NCI-H1694 (cell line): Measurements from ENCODE around the gene ANO6.

Experiments used
- DNase-seq: peaks from one replicate; lab custom pipeline; 2025; lab: John Stamatoyannopoulos, UW

Gene ANO6

GRCh38 chr12:45458854-45459807 lies 243.2 kb downstream of the ANO6 start:
- no peak for DNase-seq

DNA sequence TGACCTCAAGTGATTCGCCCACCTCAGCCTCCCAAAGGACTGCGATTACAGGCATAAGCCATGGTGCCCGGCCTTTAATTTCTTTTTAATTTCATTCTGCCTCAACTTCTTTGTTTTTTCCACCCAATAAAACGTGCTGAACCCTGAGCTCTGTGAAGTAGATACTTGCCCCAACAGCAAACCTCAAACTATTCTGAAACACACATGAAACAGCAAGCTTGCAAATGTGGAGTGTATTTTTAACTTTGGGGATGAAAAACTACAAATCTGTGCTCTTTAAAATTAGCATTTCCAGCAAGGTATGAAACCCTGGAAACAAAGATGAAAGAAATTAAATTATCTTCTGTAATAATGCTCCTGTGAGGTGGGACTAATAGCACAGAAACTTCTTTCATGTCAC lies 246.6 kb downstream of the ANO6 start:
- no peak for DNase-seq

- no peak for DNase-seq
These were observed 248.8 kb downstream of the ANO6 start for GRCh38 chr12:45464699-45465098.

DNA sequence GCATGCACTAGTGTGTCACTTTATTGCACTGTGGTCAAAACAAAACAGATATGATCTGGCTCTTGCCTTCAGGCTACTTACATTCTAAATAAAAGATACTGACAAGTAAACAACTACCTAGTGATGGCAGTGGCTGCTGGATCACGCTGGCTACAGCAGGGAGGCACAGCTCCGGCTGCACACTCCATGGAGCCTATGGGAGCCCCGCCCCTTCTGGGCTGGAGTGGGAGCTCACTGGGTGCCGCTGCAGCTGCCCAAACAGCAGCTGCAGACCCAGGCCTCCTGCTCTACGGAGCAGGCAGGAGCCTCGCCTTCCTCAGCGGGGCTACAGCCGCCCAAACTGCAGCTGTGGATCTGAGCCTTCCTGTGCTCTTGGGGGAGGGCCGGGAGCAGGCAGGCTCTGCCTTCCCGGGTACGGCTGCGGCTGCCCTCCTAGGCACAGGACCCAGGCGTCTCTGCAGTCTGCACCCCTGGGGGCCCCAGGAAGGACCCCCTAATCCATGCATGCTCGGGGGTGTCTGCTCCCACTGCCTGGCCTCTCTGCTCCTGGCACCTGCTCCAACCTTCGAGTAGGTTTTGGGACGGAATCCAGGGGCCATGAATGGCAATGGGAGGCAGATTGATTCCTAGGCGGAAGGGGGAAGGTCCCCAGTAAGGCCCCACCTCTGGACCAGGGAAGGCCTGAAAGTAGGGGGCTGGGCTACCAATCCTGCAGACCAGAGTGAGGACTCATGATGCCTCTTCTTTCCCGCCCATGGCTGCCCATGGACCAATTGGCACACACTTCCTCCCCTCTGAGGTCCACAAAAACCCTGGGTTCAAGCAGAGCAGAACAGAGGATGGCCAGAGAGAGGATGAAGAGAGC lies 253.1 kb downstream of the ANO6 start:
- DNase-seq, result no peak

GRCh38 chr12:45469902-45470301 lies 254.0 kb downstream of the ANO6 start:
- no peak for DNase-seq

DNA sequence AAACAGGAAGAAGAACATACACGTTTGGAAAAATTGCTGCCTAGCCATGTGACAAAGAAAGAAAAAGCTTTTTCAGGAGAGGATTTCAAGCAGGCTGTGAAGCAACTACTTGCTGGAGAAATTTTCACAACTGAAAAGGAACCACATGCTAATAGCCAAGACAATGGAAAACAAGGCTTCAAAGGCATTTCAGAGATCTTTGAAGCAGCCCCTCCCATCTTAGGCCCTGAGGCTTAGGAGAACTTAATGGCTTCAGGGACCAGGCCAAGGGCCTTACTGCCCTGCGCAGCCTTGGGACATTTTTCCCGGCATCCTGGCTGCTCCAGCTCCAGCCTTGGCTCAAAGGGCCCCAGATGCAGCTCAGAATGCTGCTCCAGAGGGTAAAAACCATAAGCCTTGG lies 257.7 kb downstream of the ANO6 start:
- no peak for DNase-seq

DNA sequence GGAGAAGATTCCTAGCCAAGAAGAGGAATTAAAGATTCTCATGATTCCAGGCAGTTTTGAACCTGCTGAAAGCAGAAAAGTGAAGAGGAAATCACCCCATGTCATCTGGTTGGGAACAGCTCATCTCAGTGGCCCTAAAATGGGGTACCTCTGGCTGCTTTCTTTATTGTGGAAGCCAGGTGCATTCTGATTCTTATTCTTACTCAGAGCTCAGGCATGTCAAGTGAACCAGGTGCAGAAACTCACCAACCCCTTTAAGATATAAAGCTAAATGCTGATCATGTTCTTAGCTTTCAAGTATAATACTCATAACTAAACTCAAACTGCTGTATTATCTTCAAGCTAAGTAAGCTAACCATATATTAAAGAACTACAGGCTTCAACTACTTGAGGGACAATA lies 259.7 kb downstream of the ANO6 start:
- DNase-seq, result no peak

- DNase-seq, result no peak
These were observed 261.6 kb downstream of the ANO6 start for GRCh38 chr12:45477526-45477925.

- no peak for DNase-seq
These were observed 263.0 kb downstream of the ANO6 start for GRCh38 chr12:45478931-45479330.

DNA sequence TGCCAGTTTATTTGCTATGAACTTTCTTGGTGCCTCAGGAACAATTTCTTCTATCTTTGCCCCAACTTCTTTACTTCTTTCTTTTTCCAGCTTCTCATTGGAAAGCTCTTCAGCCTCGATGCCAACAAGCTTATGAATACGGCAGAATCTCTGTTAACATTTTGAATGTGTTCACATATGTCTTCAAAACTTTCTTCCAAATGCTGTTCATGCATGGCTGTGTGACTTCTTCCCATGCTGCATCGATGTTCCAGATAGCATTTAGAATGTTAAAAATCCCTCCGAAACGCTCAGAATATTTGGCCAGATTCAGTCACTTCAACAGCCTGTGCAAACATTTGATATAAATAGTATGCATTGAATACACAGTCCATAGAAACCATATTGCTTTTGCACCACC lies 265.9 kb downstream of the ANO6 start:
- no peak for DNase-seq

DNA sequence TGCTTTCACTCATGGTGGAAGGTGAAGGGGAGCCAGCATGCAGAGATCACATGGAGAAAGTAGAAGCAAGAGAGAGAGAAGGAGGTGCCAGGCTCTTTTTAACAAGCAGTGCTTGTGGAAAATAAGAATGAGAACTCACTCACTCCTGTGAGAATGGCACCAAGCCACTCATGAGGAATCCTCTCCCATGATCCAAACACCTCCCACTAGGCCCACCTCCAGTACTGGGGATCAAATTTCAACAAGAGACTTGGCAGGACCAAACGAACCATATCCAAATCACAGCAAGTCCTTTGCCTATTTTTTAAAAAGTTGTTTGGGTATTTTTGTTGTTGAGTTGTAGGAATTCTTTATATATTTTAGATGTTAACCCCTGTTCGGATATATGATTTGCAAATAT lies 267.7 kb downstream of the ANO6 start:
- DNase-seq, result no peak
